Measurements from ENCODE around the gene PHF21B. TPM values are rescaled to one million over a fixed set of nuclear protein-coding genes. Genes with fewer than 3 reads are reported as not detected.

The PHF21B gene
- total RNA-seq, 1 experiment from 2014 or later, result not detected

GRCh38 chr22:44893731-44894080 is 116.1 kb downstream of the PHF21B start:
- DNase-seq (ENCODE audit: low read depth), result no peak

DNA sequence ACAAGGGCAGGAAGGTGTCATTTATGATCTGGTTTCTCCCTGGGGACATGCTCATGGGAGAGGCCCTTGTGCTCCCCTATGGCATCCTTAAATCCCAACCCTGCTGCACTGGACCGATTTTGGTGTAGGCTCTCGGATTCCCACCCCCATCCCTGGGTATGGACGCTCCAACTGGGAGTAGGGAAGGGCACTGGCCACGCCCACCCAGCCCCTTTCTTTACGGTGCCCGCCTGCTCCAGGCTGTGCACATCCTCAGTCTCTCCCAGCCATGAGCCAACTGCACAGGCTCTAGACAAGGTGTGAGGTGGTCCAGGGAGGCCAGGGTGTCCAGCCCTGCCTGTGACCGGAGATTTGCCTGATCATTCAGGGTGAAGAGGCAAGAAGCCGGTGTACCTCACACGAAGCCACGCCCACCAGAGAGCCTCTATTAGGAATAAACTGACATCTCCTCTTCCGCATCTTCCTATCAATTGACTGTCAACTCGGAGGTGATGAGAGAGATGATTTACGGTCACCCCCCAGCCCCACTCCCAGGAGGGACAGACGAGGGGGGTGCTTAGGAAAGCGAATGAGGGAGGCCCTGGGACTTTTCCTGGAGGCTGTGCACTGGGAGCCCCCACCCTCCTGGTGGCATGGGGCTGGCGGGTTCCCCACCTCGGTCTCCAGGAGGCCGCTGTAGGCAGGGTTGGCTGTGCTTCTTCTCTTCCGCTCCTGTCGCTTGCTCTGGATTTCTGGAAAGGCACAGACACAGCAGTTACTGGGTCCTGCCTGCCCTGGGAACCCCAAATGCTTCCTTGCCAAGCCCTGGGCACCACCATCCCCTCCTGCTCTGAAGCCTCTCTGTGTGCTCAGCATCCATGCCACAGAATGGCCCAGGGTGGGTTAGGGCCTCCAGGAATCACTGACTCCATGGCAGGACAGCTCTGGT is 116.7 kb downstream of the PHF21B start:
- DNase-seq (ENCODE audit: low read depth), result no peak

DNA sequence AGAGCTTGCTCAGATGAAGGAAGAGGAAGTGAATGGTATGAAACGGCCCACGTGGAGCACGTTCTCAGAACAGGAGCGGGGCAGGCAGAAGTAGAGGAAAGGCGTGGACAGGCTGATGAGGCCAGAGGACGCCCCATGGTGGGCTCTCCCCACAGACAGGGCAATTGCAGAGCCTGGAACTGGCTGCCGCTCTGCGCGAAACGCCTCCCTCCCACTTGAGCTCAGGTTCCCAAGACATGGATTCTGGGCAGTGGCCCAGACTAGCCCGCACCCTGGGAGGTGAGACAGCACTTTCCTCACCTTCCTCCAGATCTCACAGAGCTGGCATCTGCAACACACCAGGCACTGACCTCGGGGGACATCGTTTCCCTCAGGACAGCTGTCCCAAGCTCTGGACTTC is 117.6 kb downstream of the PHF21B start:
- DNase-seq (ENCODE audit: low read depth), result no peak

DNA sequence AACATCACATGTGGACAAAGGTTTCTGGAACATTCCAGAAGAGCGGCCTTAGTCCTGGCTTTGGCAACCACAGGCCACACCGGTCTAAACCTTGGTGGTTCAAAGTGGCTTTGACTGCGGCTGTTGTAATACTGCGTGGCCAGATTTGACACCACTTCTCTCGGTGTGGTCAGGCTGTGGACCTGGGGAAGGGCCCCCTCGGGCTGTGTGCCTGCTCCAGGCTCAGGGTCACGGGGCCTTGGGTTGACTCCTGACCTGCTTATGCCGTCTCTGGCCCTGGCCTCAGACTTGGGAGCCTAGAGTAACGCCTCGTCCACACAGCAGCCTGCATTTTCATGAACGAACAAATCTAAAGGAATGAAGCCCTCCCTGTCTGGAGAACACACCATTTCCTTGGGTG is 118.0 kb downstream of the PHF21B start:
- DNase-seq (ENCODE audit: low read depth), result no peak

DNA sequence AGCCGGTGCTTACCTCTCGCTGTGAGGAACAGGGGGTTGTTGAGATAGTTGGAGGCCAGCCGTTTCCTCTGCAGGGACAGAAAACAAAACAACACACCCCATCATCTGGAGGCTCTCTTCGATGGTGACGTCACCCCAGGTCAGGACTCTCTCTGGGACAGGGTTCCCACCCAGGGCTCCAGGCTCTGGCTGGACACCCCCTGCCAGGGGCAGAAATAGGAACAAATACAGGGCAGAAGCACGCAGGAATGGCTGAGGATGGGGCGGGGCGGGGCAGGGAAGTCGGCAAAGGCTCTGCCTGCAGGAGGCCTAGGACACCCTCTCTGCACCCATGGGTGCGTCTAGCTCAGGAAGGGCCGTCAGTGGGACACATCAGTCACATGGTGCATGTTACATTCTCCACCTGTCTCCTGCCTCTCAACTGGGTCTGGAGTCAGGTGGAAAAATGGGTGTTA is 118.5 kb downstream of the PHF21B start:
- no peak for DNase-seq (ENCODE audit: low read depth)

DNA sequence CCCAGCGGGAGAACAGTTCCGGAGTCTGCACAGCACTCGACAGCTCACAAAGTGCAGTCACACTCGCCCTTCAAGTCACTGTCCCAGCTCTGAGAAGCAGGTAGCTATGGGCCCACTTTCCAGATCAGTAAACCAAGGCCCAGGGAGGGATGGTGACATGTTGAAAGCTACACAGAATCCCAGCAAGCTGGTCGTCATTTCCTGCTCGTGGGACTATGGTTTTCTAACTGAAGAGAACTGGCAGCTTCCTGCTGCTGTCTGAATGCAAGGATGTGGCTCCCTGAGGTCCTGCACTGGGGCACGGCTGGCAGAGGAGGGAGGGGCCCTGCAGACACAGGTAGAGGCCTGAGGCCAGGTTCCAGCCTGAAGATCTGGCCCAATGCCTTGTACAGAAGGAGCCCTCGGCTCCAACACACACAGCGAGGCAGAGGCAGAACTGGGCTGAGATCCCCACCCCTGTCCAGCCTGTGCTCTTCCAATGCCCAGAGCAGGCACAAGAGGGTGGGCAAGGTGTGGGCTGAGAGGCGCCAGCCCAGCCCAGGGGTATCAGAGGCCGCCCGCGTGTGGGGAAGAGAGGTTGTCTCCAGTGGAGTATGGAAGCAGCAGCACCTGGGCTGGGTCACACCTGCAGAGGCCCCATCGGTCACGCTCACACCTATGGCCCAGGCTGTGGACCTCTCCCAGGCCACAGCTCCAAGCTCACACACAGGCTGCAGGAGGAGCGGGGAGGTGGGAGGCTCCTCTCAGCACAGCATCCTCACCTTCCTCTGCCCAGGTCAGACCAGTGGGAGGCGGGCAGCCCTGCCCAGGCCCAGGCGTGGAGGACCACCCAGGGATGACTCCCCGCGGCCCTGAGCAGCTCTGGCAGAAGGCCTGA is 119.2 kb downstream of the PHF21B start:
- no peak for DNase-seq (ENCODE audit: low read depth)

GRCh38 chr22:44889255-44889878 is 120.4 kb downstream of the PHF21B start:
- no peak for DNase-seq (ENCODE audit: low read depth)

- no peak for DNase-seq (ENCODE audit: low read depth)
Observed at GRCh38 chr22:44888491-44889254, 121.1 kb downstream of the PHF21B start.

- DNase-seq (ENCODE audit: low read depth), result no peak
Observed at GRCh38 chr22:44887941-44888366, 121.9 kb downstream of the PHF21B start.

DNA sequence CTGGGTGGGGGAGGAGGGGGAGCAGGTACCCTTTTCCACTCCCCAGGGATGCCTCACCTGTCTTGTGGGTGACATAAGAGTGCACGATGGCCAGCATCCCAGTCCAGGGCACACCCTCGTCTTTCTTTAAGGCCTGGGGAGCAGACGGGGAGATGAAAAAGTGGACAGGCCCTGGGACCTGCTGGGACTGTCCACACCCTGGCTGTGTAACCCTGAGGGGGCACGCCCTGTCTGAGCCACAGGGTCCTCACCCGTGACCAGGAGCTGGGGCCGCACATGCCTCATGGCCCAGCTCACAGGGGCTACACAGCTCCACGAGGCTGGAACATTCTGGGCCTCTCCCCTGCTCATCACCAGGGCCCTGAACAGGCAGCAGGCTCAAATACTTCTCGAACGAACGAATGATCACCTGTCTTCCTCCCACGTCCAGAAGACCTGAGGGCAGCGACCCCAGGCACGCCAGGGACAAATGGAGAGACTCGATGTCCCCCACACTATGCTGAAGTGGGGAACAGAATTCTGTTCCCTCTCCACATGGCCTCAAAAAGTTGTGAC is 123.9 kb downstream of the PHF21B start:
- DNase-seq (ENCODE audit: low read depth), result no peak

DNA sequence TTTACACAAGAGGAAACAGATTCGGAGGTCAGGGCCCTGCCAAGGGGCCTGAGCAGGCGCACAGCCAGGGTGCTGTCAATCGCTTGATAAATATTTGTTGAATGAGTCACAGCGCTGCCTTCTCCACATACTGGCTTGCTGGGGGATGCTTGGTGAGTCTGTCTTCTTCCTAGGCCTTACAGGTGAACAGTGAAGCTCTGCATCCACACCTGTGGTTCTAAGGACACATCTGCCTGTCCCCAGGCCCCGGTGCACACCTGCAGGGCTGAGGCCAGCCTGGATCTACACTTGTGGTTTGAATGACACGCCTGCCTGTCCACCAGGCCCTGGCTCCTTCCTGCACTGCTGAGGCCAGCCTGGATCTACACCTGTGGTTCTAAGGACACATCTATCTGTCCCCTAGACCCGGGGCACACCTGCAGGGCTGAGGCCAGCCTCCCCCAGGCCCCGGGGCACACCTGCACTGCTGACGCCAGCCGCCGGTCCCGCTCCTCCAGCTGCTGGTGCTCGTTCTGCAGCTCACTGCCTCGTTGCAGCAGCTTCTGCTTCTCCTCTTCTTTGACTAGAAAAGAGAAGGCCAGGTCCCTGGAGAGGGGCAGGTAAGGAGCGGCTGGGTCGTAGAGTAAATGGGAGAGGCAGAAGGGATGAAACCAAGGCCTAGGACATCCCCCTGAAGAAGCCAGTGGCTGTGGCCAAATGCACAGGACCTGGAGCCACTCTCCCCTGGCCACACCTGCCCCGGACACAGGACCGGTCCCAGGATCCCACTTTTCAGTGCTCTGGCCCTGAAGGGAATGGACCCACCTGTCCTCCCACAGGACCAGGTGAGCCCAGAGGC is 124.6 kb downstream of the PHF21B start:
- DNase-seq (ENCODE audit: low read depth), result peak; percentile 6

DNA sequence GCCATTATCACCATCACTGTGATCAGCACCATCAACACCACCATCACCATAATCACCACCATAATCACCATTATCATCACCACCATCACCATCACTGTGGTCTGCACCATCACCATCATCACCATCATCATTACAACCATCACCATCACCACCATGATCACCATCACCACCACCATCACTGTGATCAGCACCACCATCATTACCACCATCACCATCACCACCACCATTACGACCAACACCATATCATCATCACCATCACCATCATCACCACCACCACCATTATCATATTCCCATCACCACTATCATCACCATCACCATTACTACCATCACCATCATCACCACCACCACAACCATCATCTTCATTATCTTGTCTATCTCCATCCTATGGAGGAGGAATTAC is 125.2 kb downstream of the PHF21B start:
- DNase-seq (ENCODE audit: low read depth), result no peak

GRCh38 chr22:44883011-44883421 is 126.8 kb downstream of the PHF21B start:
- no peak for DNase-seq (ENCODE audit: low read depth)

GRCh38 chr22:44882226-44882905 is 127.4 kb downstream of the PHF21B start:
- no peak for DNase-seq (ENCODE audit: low read depth)

- DNase-seq (ENCODE audit: low read depth), result no peak
Observed at GRCh38 chr22:44881624-44882023, 128.2 kb downstream of the PHF21B start.

- no peak for DNase-seq (ENCODE audit: low read depth)
Observed at GRCh38 chr22:44880610-44881290, 129.1 kb downstream of the PHF21B start.

DNA sequence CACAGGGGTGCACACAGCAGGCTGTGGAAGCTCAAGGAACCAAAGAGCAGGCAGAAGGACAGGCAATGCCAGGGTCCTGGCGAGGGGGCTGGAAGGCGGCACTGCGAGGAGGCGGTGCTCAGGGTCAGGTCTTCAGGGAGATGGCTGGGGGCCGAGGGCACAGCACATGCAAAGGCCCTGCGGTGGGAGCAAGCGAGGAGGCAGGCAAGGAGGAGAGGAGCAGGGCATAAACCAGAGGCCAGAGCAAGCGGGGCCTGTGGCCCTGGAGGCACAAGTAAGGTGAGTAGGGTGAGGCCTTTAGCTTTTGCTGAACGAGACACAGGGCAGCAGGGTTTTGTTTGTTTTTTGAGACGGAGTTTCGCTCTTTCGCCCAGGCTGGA is 130.5 kb downstream of the PHF21B start:
- no peak for DNase-seq (ENCODE audit: low read depth)

DNA sequence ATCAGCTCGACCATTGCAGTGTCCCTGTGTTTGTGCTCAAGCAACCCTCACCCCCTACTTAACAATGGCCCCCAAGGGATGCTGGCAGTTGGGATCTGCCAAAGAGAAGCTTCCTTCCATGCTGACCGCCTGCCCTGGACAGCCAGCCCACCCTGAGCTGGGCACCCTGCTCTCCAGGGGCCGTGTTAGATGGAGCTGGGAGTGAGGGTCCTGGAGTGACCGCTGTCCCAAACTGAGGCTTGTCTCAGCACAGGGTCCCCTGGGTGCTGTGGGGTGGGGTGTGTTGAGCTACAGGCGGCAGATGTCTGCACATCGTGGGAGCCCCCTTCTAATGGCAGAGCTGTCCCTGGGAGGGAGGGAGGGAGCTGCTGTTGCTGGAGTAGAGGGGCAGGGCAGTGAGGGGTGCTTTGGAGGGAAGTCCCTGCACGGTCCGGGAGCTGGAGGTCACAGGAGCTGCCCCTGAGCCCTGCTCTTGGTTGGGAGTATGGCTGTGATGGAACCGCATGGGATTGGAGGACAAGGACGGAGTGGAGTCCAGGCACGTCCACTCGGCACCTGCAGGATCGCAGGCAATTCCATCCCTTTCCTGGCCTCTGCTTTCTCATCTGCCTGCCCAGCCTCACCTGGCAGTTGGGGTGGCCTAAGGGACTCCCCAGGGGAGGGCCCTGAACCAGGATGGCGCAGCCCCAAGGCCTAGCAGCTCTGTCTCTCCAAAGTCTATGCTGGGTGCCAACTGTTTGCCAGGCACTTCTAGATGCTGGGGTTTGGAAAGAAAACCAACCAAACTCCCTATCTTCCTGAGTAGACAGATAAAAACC is 131.1 kb downstream of the PHF21B start:
- DNase-seq (ENCODE audit: low read depth), result no peak

All from RPMI7951 (cell line).